CD4-positive, alpha-beta T cell treated with Interleukin-15 for 4 hours (primary cell): Measurements from ENCODE around the gene CNIH4.
A peak's percentile ranks its signal among the peaks of the same experiment; 100 is the strongest.
"Not testable (repeated sequence)": the region's sequence is repeated elsewhere in the genome, so short reads cannot be mapped to it uniquely, and the experiment has no call there.

Experiments used
- DNase-seq: peaks from one replicate; pipeline ENCODE4 v3.0.0-alpha.2; 2020; ENCODE audit warnings: low spot score

Gene CNIH4

DNA sequence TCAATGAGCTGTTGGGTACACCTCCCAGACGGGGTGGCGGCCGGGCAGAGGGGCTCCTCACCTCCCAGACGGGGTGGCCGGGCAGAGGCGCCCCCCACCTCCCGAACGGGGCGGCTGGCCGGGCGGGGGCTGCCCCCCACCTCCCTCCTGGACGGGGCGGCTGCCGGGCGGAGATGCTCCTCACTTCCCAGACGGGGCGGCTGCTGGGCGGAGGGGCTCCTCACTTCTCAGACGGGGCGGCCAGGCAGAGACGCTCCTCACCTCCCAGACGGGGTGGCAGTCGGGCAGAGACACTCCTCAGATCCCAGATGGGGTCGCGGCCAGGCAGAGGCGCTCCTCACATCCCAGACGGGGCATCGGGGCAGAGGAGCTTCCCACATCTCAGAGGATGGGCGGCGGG lies 7.0 kb upstream of the CNIH4 start:
- DNase-seq = not testable (repeated sequence)

DNA sequence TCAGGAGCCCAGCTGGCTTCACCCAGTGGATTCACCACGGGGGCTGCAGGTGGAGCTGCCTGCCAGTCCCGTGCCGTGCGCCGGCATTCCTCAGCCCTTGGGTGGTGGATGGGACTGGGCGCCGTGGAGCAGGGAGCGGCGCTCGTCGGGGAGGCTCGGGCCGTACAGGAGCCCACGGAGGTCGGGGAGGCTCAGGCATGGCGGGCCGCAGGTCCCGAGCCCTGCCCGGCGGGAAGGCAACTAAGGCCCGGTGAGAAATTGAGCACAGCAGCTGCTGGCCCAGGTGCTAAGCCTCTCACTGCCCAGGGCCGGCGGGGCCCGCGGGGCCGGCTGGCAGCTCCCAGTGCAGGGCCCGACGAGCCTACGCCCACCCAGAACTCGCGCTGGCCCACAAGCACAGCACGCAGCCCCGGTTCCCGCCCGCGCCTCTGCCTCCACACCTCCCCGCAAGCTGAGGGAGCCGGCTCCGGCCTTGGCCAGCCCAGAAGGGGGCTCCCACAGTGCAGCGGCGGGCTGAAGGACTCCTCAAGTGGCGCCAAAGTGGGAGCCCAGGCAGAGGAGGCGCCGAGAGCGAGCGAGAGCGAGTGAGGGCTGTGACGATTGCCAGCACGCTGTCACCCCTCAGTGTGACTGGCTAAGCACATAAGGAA lies 4.1 kb upstream of the CNIH4 start:
- DNase-seq = not testable (repeated sequence)

DNA sequence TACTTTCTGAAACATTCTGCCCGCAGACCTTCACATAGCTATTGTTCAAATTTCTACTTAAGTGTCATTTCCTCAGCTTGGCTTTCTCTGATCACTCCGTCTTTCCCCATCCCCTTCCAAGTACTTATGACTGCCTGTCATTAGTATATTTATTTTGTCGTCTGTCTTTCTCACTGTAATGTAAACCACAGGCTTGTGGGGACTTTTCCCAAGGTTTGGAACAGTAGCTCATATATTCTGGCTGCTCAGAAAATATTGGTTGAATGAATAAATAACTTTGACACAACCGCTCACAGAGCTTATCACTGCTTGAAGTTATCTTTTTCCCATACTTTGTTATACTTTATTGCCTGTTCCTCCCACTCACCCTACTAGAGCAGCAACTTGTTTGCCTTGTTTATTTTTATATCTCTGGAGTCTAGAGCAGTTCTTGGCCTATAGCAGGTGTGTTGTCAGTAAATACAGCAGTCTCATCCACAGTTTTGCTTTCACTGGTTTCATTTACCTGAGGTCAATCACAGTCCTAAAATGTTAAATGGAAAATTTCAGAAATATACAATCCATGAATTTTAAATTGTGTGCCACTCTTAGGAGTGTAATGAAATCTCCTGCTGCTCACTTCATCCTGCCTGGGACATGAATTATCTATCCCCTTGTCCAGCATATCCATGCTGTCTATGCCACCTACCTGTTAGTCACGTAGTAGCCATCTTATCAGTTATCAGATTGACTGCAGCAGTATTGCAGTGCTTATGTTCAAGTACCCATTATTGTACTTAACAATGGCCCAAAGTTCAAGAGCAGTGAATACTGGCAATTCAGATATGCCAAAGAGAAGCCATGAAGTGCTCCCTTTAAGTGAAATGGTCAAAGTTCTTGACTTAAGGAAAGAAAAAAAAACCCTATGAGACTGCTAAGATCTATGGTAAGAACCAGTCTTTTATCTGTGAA lies 2.4 kb upstream of the CNIH4 start:
- no peak for DNase-seq

DNA sequence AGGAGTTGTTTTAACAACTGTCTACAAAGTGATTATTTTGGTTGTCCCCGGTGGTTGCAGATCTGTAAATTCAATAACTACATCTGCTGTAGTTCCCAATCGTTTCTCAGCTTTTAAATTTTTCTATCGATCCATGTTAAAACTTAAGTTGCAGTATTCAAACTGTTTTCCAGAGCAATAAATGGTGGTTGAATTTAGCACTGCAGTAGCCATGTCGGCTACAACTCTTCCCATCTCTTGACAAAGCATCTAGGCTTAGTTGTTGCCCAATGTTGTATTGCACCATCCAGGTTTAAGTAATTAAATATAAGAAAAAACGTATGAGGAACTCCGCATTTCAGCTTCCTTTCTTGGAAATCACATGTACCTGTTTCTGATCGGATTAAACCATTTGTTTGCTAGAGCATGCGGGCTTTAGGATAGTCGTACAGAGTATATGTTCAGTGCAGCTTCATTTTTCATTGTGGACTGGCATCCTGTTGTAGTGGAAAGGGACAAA lies 996 bp downstream of the CNIH4 start:
- DNase-seq = no peak

DNA sequence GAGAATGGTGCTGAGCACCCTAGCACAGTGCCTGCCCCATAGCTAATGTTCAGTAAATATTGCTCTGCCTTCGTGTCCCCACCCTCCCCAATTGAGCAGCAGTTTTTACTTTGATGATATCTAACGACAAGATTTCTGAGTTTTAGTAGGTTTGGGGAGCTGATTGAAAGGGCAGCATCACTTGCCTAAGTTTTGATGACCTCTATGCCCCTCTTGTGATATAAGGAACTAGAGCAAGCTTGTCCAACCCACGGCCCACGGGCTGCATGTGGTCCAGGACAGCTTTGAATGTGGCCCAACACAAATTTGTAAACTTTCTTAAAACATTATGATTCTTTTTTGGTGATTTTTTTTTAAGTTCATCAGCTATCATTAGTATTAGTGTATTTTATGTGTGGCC lies 1.6 kb downstream of the CNIH4 start:
- DNase-seq = no peak

DNA sequence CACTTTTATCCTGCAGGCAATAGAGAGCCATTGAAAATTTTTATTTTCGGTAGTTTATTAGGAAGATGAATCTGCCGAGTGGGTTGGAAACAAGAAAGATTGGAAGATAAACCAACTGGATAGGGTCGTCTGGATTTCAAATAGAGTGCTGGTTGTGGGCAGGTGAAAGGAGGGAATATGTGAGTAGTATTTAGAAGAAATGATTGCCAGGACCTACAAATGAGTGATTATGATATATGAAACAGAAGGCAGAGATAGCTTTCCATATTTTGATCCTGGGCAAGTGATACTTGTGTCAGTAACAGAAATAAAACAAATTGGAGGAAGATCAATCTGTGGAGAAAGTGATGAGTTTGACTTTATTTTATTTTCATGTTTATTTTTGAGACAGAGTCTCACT lies 2.5 kb downstream of the CNIH4 start:
- no peak for DNase-seq

DNA sequence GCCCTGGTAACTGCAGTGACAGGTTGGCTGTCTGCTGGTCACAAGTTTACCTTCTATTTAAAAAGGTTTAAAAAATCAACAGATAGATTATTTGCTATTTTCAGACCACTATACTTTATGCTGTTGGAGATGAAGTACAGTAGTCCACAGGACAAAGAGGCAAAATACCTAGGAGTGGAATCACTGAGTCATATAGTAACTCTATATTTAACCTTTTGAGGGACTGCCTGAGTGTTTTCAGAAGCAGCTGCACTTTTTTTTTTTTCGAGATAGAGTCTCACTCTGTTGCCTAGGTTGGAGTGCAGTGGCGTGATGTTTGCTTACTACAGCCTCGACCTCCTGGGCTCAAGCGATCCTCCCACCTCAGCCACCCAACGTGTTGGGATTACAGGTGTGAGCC lies 11.7 kb downstream of the CNIH4 start:
- DNase-seq = no peak

DNA sequence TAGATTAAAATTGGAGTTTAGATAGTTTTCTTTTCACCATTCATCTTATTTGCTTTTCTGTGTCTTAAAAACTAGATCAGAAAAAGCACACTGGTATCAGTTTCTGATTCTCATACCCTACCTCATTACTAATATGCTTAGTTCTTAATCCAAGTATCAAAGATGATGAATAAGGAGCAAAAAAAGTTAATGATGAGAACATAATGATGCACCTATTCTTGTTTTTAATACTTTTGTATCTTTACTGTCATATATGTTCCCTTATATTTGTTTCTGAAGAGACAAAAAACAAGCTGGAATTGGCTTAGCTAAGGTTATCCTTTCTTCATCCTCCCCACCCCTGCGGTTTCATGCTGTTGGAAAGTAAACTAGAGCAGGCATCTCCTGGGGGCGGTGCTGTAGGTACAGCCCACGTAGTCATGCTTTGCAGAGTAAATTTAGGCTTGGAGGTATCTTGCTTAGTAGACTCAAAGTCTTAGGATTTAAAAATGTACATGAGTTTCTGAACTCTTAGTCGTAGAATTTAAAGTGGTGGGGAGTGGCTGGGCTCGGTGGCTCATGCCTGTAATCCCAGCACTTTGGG lies 16.4 kb downstream of the CNIH4 start:
- DNase-seq = no peak

DNA sequence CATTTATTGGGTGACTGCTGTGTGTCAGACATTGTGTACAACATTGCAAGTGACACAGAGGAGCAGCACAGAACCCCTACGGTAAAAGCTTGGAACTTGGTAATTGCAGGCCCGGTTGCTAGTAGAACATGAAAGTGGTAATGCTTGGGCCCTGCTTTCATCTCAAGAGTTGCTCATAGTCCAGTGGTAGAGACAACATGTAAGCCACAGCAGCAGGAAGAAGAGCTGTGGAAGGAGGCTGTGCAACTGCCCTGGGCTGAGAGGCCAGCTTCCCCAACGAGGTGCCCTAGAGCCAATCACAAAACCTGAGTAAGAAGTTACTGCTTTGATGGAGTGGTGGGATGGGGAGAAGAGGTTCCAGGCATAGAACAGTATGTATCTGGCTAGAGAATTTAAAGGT lies 18.4 kb downstream of the CNIH4 start:
- DNase-seq = no peak

DNA sequence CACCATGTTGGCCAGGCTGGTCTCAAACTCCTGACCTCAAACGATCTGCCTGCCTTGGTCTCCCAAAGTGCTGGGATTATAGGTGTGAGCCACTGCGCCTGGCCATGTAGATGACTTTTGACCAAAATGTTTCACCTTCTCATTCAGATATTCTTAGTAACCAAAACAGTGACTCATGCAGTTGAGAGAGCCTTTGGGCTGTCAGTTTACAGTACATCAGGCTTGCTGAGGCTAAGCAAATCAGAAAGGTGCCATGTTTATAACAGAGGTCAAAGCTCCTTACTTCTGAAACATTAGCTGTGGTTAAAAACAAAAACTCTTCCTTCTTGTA lies 21.0 kb downstream of the CNIH4 start:
- DNase-seq = peak; percentile 50

DNA sequence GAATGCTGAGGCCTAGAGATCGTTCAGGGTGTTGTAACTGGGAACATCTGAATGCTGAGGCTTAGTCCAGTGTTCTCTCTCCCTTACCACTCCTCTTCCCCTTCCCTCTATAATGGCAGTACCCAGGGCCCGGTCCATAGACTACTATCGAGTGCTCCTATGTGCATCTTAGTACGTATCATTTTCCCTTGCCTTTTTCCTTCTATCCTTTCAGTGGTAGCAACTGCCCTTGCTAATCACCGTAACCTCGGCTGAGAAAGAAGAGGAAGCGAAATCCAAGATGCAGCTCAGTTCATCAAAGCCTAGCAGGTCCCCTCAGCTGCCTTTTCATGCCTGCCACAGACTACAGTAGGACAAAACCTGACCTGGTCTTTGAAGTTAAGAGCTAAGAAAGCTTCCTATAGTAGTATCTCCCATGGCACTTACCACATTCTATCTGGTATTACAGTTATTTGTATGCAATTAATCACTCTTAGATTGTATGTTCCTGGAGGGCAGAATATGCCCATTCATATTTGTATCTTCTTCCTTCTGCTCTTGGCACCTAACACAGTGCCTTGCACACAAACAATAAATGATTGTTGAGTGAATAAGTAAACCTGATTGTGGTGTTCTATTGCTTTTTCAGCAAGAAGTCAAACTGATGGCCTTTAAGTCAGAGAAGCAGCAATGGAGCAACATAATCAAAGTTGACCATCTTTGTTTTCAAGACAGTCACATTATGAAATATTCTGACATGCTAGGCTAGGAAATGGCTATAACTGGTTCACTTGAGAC lies 22.4 kb downstream of the CNIH4 start:
- no peak for DNase-seq

DNA sequence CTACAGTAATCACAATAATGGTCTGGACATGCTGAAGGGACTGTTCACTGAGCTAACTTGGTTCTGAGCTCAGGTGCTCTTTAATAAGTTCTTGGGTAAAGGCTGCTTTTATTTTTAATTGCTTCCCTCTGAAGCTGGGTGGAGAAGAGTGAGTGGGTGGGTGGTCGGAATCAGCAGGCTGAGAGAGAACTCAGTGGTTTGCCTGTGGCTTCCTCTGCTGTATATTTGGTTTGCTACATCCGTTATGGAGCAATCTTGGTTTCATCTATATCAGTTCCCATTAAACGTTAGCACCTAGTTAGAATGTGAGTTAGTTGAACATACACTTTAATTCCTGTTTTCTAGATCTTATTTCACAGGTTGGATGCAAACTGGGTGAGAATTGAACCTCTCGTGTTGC lies 23.3 kb downstream of the CNIH4 start:
- DNase-seq = peak; percentile 60

DNA sequence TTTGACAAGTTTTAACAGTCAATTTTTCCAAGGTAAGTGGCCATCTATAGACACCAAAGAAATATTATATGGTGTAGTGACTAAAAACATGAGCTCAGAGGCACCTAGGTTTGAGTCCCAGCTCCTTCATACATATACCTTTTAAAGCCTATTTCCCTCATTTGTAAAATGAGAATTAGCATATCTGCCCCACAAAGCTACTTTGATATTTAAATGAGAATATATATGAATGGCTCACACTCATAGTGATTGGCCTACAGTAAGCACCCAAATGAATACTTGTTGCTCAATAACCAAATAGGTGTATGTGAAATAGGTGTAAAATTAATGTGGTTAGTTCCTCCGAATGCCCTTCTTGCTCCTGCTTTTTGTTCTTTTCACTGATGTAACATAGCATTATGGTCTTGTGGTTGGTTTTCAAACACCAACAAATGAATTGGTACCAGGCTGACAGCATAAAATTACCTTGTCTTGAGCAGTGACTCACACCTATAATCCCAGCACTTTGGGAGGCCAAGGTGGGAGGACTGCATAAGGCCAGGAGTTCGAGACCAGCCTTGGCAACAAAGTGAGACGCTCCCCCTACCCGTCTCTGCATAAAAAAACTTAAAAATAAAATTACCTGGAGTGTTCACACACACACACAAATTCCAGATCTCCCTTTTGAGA lies 25.3 kb downstream of the CNIH4 start:
- DNase-seq = peak; percentile 40

DNA sequence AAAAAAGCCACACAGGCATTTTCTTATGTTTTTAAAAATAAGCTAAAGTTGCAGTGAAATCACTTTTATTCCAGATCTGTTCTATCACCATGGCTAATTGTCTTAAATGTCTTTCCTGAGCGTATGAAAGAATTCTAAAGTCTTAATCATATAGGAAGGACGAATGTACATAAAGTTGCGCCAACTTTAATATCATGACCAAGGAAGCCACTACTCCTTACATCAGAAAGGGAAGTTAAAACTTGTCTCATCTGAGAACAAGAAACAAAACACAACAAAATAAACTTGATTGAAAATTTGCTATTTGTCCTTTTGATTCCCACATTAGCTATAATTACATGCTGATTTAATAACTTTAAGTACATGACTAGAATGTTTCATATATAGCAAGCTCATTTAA lies 26.5 kb downstream of the CNIH4 start:
- DNase-seq = no peak

DNA sequence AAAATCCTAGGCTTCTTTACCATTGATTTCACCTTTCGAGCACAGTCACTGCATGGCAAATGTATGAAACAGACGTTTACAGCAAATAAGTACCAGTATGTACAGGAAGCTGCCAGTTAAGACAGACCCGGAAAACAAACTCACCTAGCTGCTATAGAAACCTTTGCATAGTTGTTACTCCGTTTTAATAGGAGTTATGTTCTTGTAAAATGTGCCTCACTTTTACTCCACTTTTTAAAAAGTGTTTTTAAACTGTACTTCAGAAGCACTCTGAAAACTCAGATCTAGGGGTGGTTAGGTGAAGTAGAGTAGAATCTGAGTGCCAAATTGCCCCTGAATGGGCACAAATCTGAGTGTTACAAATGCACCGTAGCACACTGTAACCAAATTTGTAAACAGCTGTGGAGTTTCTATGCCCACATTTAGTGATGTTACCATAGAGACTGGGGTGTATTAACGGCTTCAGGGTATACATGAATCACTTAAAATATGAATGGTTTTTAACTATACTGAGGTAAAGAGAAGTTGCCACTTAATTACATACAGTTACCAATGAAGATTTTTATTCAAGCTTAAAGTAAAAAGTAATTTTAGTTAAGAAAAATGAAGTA lies 30.7 kb downstream of the CNIH4 start:
- DNase-seq = peak; percentile 51

DNA sequence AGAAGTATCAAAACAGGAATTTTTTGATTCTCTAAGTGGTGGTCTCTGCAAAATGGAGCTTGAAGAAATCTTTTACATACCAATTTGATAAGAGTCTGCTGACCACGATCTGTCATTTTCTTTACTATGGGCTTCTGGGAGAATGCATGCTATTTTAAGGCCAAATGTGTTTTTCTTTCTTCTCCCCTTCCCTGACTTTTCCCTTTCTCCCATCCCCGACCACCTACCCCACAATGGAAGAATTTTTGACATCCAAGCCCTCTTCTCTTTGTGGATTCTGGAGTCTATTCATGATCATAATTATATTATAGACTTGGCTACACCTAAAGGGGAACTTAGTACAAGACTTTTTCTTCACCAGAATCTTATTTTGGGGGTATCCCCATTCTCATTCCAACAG lies 31.3 kb downstream of the CNIH4 start:
- DNase-seq = no peak

DNA sequence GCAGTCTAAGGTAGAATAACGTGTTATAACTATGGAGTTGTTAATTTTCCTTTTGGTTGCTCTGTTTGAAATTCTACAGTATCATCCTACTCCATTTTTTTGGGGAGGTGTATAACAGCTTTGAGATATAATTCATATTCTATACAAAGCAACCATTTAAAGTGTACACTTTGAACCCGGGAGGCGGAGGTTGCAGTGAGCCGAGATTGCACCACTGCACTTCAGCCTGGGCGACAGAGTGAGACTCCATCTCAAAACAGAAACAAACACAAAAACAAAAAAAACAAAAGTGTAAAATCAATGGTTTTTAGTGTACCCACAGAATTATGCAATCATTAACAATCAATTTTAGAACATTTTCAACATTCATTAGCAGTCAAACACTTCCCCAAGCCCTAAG lies 33.8 kb downstream of the CNIH4 start:
- no peak for DNase-seq

DNA sequence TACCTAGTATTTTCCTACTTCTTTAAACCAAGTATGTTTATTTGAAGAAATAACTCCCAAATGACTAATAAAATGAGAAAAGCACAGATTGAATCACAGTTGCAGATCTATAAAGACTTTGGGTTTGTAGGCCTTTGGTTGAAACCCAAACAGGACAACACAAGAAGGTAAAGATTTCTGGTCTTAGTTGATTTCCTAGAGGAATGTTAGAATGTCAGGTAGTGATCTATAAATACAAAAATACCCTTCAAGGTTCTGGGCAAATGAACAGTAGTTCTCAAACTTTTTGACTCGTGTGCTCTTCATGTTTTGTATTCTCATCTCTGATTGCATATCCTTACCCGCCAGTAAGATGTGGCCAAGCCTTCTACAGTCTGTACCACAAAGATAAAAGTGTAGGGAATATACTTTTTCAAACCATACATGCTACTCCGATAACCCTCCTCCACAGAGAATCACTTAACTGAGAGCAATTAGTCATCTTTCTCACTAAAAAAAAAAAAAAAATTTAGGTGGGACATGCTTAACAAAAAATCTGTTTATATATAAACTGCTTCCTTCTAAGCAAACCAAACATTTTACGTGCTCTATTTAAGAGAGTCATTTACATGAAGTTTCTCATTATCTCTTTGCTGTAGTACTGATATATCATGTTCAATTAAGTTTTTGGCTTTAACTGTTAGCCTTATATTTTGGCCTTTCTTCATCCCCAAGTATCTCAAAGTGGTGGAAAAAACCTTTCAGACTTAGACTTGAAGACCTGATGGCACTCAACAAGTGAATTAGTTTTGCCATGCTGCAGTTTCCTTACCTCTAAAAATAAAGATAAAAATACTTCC lies 36.0 kb downstream of the CNIH4 start:
- no peak for DNase-seq

DNA sequence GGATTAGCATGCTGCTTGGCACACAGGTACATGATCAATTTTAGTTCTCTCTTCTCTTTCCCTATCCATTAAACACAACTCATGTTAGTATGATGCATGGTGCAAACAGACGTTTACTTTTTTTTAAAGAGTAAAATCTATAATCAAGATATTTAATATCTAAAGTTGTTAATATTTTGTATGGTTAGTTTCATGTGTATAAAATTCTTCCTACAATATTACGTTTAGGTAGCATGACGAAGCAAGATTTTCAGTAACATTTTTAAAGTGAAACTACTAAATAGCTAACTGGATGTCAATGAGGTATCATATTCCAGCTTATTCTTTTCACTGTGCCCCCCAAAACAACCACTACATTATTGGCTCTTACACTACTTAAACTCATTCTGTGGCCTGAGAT lies 36.6 kb downstream of the CNIH4 start:
- DNase-seq = no peak

DNA sequence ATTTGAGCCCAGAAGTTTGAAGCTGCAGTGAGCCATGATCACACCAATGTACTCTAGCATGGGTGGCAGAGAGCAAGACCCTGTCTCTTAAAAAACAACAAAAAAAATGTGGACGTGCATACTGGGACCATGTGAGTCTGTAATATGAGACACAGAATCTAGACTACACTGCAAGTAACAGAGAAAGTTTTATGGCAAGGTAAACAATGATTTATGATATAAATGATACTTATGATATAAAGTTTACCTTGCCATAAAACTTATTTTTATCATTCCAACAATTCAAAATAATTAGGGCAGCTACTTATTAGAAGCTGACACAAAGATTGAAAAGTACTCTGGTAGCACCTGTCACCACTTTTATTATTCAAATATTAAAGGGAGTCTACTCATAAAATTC lies 43.2 kb downstream of the CNIH4 start:
- no peak for DNase-seq
